ENCODE results near the gene SEPHS1.

DNA sequence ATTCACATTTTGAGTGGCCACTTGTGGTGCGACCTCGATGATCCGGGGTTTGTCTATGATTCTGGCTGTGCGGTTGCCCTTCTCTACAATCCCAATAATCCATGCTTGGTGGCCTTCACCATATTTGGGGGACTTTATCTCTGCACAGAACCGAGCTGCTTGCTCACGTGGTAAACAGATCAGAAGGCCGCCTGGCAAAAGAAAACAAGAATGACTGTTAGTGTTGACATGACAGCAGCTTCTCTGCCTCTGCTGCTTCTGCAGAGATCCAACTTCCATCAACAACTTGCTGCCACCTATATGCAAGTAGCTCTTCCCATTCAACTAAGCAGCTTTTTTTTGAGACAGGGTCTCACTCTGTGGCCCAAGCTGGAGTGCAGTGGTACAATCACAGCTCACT is 28.9 kb downstream of the SEPHS1 start:
- no peak for TF ChIP-seq ZNF707 (tag by site-specific recombination; IDR thresholded peaks at IDR 0.05)
- no peak for TF ChIP-seq ZNF560 (tag by site-specific recombination; IDR thresholded peaks at IDR 0.05; ENCODE audit: borderline replicate concordance)
- TF ChIP-seq, protein P1, sequence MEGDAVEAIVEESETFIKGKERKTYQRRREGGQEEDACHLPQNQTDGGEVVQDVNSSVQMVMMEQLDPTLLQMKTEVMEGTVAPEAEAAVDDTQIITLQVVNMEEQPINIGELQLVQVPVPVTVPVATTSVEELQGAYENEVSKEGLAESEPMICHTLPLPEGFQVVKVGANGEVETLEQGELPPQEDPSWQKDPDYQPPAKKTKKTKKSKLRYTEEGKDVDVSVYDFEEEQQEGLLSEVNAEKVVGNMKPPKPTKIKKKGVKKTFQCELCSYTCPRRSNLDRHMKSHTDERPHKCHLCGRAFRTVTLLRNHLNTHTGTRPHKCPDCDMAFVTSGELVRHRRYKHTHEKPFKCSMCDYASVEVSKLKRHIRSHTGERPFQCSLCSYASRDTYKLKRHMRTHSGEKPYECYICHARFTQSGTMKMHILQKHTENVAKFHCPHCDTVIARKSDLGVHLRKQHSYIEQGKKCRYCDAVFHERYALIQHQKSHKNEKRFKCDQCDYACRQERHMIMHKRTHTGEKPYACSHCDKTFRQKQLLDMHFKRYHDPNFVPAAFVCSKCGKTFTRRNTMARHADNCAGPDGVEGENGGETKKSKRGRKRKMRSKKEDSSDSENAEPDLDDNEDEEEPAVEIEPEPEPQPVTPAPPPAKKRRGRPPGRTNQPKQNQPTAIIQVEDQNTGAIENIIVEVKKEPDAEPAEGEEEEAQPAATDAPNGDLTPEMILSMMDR (tag by site-specific recombination; IDR thresholded peaks at IDR 0.05), result no peak

Measured in HEK293 (cell line).